Sigmoid colon (tissue), 7 donors: ENCODE measurements around the gene PDCD7. TPM values are rescaled to one million over a fixed set of nuclear protein-coding genes. Genes with fewer than 3 reads are reported as not detected.
A peak's percentile ranks its signal among the peaks of the same experiment; 100 is the strongest.
"Not testable (repeated sequence)": the region's sequence is repeated elsewhere in the genome, so short reads cannot be mapped to it uniquely, and the experiment has no call there.

Experiments
- DNase-seq: peaks from one replicate; pipeline ENCODE4 v3.0.0-alpha.2; 2019
- H3K27ac ChIP-seq, 4 donors: fragments of 200-600 bp; sonication (generic); one replicate each; pipeline ENCODE4 v1.5.1; 2016 to 2019; ENCODE audit warnings: mild to moderate bottlenecking in 1 of 4
- H3K27me3 ChIP-seq, 3 donors: fragments of 200-600 bp; sonication (generic); one replicate each; pipeline ENCODE4 v1.5.1; 2019; ENCODE audit warnings: mild to moderate bottlenecking in 1 of 3
- H3K36me3 ChIP-seq, 4 donors: fragments of 200-600 bp; sonication (generic); one replicate each; pipeline ENCODE4 v1.5.1; 2016 to 2019
- H3K4me1 ChIP-seq, 4 donors: fragments of 200-600 bp; sonication (generic); one replicate each; pipeline ENCODE4 v1.5.1; 2017 to 2019
- H3K4me3 ChIP-seq, 4 donors: fragments of 200-600 bp; sonication (generic); one replicate each; pipeline ENCODE4 v1.5.1; 2017 to 2019; ENCODE audit warnings: mild to moderate bottlenecking in 2 of 4, moderate library complexity in 1 of 4
- H3K9me3 ChIP-seq, 4 donors: fragments of 200-600 bp in 3 of 4; sonication (generic) in 3 of 4; one replicate each; pipeline versions ENCODE4 v1.5.1 to v1.6.1; 2013 to 2019
- EP300 ChIP-seq, 4 donors: sonication (generic); formaldehyde crosslinking; IDR thresholded peaks; one replicate each; pipeline ENCODE4 v1.6.1; 2017; ENCODE audit warnings: antibody characterized with exemption in 4 of 4
- POLR2A ChIP-seq, 2 donors: fragments of 450-650 bp; IDR thresholded peaks; one replicate each; pipeline ENCODE4 v1.6.1; 2016; ENCODE audit warnings: antibody characterized with exemption in 2 of 2, mild to moderate bottlenecking in 2 of 2, moderate library complexity in 2 of 2
- POLR2AphosphoS5 ChIP-seq, 4 donors: sonication (generic); formaldehyde crosslinking; IDR thresholded peaks; one replicate each; pipeline ENCODE4 v1.6.1; 2017; ENCODE audit warnings: antibody characterized with exemption in 4 of 4
- WGBS, 2 donors: extraction: QIAGEN DNeasy Blood & Tissue Kit; methylation state at CpG; one replicate each; pipeline ENCODE4 v1.1.7; 2013; 5-methylcytosine and 5-hydroxymethylcytosine counted together
- intact Hi-C: fragments of 100-400 bp; cut with DNase I; formaldehyde crosslinking; loops from one replicate; pipeline ENCODE4 v1.15.1; 2023
- polyA plus RNA-seq, 3 donors: library from polyadenylated mRNA; stranded (reverse); fragments of 200-250 nt; gene quantifications; one replicate each; pipeline ENCODE4 v1.2.3, GENCODE V29; 2013
- total RNA-seq, 4 donors: library from RNA; depleted of rRNA; stranded (reverse); fragments of >200 nt; gene quantifications; one replicate each; pipeline ENCODE4 v1.1.0, GENCODE V29; 2016
- TF ChIP-seq, protein P1 (sequence below), 4 experiments: fragments of 450-650 bp in 3 of 4; fragments of 200-600 bp in 1 of 4; IDR thresholded peaks; one replicate each; pipeline ENCODE4 v1.5.1; 2016 to 2019; ENCODE audit warnings: antibody characterized with exemption in 4 of 4, mild to moderate bottlenecking in 3 of 4, moderate library complexity in 2 of 4
- donor health status: healthy with polysubstance abuse.
- donor health status: Bipolar disorder and iron deficiency.
- donor health status: healthy.

PDCD7 gene
- total and polyA plus RNA-seq, 7 donors, result 7.8 to 30.1 (median 20.4) TPM

- intact Hi-C loops, result loop anchor here (1.0 to 2.0 kb wide), 2 partner anchors 47 to 69 kb away; no protein-coding TSS in a partner anchor
- Histone ChIP-seq H3K27ac (peak overlapping the region in 1 of 4 donors; percentile 19), H3K4me3 (no peak overlapping the region), H3K27me3 (no peaks in the 10 kb centered on the region), H3K9me3 (no peaks in the 10 kb centered on the region), H3K4me1 (peaks cover 0 to 23% (median 19%) of the 10 kb centered on the region in 4 donors), H3K36me3 (peaks cover 0 to 64% (median 18%) of the 10 kb centered on the region in 4 donors)
- DNase-seq, result peak; percentile 86
- TF ChIP-seq POLR2AphosphoS5 (IDR thresholded peaks at IDR 0.05), result no peak
- TF ChIP-seq, protein P1, sequence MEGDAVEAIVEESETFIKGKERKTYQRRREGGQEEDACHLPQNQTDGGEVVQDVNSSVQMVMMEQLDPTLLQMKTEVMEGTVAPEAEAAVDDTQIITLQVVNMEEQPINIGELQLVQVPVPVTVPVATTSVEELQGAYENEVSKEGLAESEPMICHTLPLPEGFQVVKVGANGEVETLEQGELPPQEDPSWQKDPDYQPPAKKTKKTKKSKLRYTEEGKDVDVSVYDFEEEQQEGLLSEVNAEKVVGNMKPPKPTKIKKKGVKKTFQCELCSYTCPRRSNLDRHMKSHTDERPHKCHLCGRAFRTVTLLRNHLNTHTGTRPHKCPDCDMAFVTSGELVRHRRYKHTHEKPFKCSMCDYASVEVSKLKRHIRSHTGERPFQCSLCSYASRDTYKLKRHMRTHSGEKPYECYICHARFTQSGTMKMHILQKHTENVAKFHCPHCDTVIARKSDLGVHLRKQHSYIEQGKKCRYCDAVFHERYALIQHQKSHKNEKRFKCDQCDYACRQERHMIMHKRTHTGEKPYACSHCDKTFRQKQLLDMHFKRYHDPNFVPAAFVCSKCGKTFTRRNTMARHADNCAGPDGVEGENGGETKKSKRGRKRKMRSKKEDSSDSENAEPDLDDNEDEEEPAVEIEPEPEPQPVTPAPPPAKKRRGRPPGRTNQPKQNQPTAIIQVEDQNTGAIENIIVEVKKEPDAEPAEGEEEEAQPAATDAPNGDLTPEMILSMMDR (IDR thresholded peaks at IDR 0.05), result peak; percentile 61 to 88 (median 82)
- 34 to 45% methylated on average over 9 of the region's 9 CpGs for WGBS, 2 donors
Observed at GRCh38 chr15:65101411-65101890, 32.2 kb downstream of the PDCD7 start.

GRCh38 chr15:65100442-65100841, 33.2 kb downstream of the PDCD7 start:
- Histone ChIP-seq H3K27me3 (no peaks in the 10 kb centered on the region), H3K4me3 (no peak overlapping the region), H3K4me1 (peaks cover 0 to 33% (median 27%) of the 10 kb centered on the region in 4 donors), H3K9me3 (no peaks in the 10 kb centered on the region), H3K36me3 (peaks cover 0 to 56% (median 13%) of the 10 kb centered on the region in 4 donors), H3K27ac (no peak overlapping the region)
- DNase-seq, result no peak
- 22 to 65% methylated on average over 7 of the region's 7 CpGs for WGBS, 2 donors
- TF ChIP-seq POLR2AphosphoS5 (IDR thresholded peaks at IDR 0.05), result no peak
- no peak for TF ChIP-seq POLR2A (IDR thresholded peaks at IDR 0.05)
- TF ChIP-seq, protein P1 (IDR thresholded peaks at IDR 0.05), result no peak
- no peak for TF ChIP-seq EP300 (IDR thresholded peaks at IDR 0.05)
- intact Hi-C loops, result loop anchor here (2.0 kb wide), 1 partner anchor 68 kb away; no protein-coding TSS in a partner anchor

- 92 to 97% methylated on average over 10 of the region's 10 CpGs for WGBS, 2 donors
- H3K27me3 ChIP-seq, DNase-seq, H3K9me3 ChIP-seq, H3K27ac ChIP-seq, H3K4me3 ChIP-seq: not testable (repeated sequence)
- Histone ChIP-seq H3K36me3 (peaks cover 0 to 50% (median 13%) of the 10 kb centered on the region in 4 donors), H3K4me1 (peaks cover 0 to 39% (median 34%) of the 10 kb centered on the region in 4 donors)
- intact Hi-C loops, result loop anchor here (2.0 kb wide), 1 partner anchor 67 kb away; no protein-coding TSS in a partner anchor
Observed at GRCh38 chr15:65099801-65100200, 33.8 kb downstream of the PDCD7 start.

DNA sequence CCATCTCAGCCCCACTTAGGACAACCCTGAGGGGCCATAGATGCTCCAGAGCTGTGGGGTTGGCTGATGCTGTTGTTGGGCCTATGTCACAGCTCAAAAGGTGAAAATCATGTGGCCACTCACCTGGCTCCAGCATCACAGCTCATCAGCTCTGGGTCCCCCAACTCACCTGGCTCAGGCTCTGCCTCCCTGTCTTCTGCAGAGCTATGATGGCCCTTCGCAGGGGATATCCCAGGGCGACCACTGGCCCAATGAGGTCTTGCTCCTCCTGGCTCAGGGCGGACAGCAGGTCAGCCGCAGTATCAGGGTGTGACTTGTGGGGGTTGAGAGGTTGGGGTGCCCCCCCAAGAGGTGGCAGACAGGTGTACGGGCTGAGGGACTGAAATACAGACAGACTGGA, 34.3 kb downstream of the PDCD7 start:
- no peak overlapping the region for H3K27ac ChIP-seq
- TF ChIP-seq, protein P1 (IDR thresholded peaks at IDR 0.05), result no peak
- no peak for TF ChIP-seq POLR2AphosphoS5 (IDR thresholded peaks at IDR 0.05)
- no peaks in the 10 kb centered on the region for H3K27me3 ChIP-seq
- peaks cover 0 to 45% (median 13%) of the 10 kb centered on the region in 4 donors for H3K36me3 ChIP-seq
- no peaks in the 10 kb centered on the region for H3K9me3 ChIP-seq
- DNase-seq, result no peak
- peaks cover 2 to 44% (median 39%) of the 10 kb centered on the region in 4 donors for H3K4me1 ChIP-seq
- H3K4me3 ChIP-seq, result no peak overlapping the region
- intact Hi-C loops, result no loop called here
- 95 to 97% methylated on average over 5 of the region's 5 CpGs for WGBS, 2 donors

DNA sequence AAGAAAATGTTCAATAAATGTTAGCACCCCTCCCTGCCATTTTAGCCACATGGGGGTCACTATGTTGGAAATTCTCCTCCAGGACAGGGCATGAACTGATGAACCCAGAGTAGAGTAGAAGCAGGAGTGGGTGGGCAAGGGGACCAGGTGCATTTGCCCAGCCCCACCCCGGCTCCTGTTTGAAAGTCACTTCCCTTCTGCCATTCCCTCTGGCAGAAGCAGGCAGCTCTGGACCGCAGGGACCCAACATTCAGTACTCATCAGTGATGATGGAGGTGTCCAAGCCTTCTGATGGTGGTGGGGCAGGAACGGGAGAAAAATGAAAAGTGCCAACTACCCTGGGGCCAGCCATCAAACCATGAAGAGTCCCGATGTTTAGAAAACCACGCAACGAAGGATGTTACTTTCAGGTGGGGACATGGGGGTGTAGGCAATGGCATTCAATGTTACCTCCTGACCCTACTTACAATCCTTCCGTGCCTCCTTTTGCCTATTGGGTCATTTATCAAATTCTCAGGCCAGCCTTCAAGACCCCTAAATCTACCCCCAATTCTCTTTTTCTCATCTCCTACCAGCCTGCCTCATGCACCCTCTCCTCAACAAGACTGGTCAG, 35.9 kb downstream of the PDCD7 start:
- TF ChIP-seq, protein P1 (IDR thresholded peaks at IDR 0.05), result no peak
- TF ChIP-seq POLR2A (IDR thresholded peaks at IDR 0.05) (no peak), EP300 (IDR thresholded peaks at IDR 0.05) (no peak), POLR2AphosphoS5 (IDR thresholded peaks at IDR 0.05) (no peak)
- H3K4me1 ChIP-seq, result peaks cover 3 to 60% (median 53%) of the 10 kb centered on the region in 4 donors
- 95 to 96% methylated on average over 7 of the region's 7 CpGs for WGBS, 2 donors
- no peak for DNase-seq
- H3K4me3 ChIP-seq, result no peak overlapping the region
- H3K9me3 ChIP-seq, result no peaks in the 10 kb centered on the region
- intact Hi-C loops, result loop anchor here (2.0 kb wide), 1 partner anchor 15 kb away; no protein-coding TSS in a partner anchor
- peaks cover 0 to 45% (median 13%) of the 10 kb centered on the region in 4 donors for H3K36me3 ChIP-seq
- no peaks in the 10 kb centered on the region for H3K27me3 ChIP-seq
- peak overlapping the region in 1 of 4 donors; percentile 95 for H3K27ac ChIP-seq
